ENCODE measurements around the gene KANTR.

Gene KANTR

DNA sequence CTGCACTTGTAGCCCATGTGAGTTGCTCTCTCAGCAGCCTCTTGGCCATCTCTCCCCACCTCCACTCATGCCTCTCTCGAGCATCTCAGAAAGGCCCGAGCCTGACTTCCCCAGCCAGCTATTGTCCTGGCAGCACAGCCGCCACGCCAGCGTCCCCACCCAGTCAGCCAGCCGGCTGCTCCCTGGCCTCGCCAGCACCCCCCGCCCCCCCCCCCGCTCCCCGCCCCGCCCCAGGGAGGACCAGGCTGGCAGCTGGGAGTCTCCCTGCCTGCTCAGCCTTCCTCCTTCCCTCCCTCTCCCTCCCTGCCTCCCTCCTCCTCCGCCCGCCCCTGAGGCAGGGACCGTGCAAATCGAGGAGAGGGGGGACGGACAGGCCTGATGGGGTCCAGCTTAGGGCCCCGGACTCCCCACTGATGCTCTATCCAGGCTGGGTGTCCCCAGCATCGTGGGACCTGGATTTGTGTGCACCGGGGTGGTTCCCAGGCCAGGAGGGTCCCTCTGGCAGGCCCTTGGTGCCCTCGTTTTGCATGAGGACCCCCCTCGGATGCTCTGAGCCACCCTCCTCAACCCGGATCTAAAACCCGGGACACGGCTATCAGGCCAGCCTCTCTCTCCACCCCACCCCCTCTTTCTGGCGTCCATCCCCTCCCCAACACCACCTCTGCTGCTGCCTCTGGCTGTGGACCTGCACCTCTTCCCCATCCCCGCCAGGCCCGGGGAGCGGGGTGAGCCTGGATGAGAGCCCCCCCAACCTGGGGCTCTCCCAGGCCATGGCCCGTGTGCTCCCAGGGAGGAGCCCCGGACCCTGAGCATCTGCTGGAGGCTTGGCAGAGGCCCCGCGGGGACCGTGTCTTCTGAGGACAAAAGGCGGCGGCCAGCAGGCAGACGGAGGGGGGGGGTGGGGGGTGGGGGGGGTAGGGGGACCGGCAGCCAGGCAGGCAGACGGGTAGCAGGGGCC, 45.5 kb upstream of the KANTR start, which contains the start of gene GPR173:
Gene GPR173 (plus strand): TSS at position 621 of the 958 bp plus-strand sequence. CDS start 27,833 bp downstream, outside the sequence.
- no peak within 1 kb of the TSS for H2AK5ac ChIP-seq (ENCODE audit: low read depth, low read length)
- peak within 1 kb of the TSS; percentile 97 for H3K18ac ChIP-seq (ENCODE audit: low read length)
- no peak within 1 kb of the TSS for H4K8ac ChIP-seq (ENCODE audit: low read depth, low read length)
- no peak within 1 kb of the TSS for H3K23ac ChIP-seq (ENCODE audit: low read depth, low read length, poor library complexity)
- peak within 1 kb of the TSS; percentile 64 to 95 for H3K4me3 ChIP-seq (ENCODE audit: low read length in 2 of 2)
- H2AFZ ChIP-seq (ENCODE audit: low read length): peak within 1 kb of the TSS; percentile 87
- peak within 1 kb of the TSS; percentile 59 for H3K27ac ChIP-seq (replicated peaks; ENCODE audit: low read length)
- peak within 1 kb of the TSS; percentile 66 for H2BK5ac ChIP-seq (ENCODE audit: low read length)
- no peak within 1 kb of the TSS for H2BK15ac ChIP-seq (ENCODE audit: low read length)
- no peaks in the 10 kb centered on the region for H3K79me1 ChIP-seq (ENCODE audit: low read depth, low read length)
- H2BK12ac ChIP-seq (ENCODE audit: low read length): no peak within 1 kb of the TSS
- peak within 1 kb of the TSS; percentile 91 for H2BK120ac ChIP-seq (ENCODE audit: low read depth, low read length)
- peak within 1 kb of the TSS; percentile 21 for H3K14ac ChIP-seq (ENCODE audit: low read length)
- H3K9me3 ChIP-seq (replicated peaks in 1 of 2; ENCODE audit: control insufficient read depth in 2 of 2, insufficient read depth in 1 of 2, low read depth in 1 of 2, low read length in 2 of 2): no peaks in the 10 kb centered on the region
- peak; percentile 48 for DNase-seq (ENCODE audit: low spot score)
- peak within 1 kb of the TSS; percentile 83 for H3K9ac ChIP-seq (ENCODE audit: low read depth, low read length, poor library complexity)
- no CpG with 5 or more reads among the region's 38 CpGs for WGBS, 2 donors (ENCODE audit: extremely low coverage in 2 of 2, insufficient read length in 2 of 2, insufficient replicate concordance in 1 of 2)
- H3K4me1 ChIP-seq (ENCODE audit: control insufficient read depth in 2 of 2, insufficient read depth in 1 of 2, low read depth in 1 of 2, low read length in 2 of 2): peaks cover 6 to 8% of the 10 kb centered on the region in 2 donors
- H3K27me3 ChIP-seq (ENCODE audit: control insufficient read depth in 3 of 3, insufficient read depth in 3 of 3, low read depth in 1 of 3, low read length in 3 of 3): peaks cover 0 to 9% (median 0%) of the 10 kb centered on the region in 3 experiments
- H3K36me3 ChIP-seq (replicated peaks in 1 of 2; ENCODE audit: control insufficient read depth in 2 of 2, insufficient read depth in 2 of 2, low read length in 2 of 2): no peaks in the 10 kb centered on the region
- H3K4me2 ChIP-seq (ENCODE audit: insufficient read depth, low read length, poor library complexity, severe bottlenecking): peak within 1 kb of the TSS; percentile 60
- no peak within 1 kb of the TSS for H3K4ac ChIP-seq (ENCODE audit: low read length)
- no peak within 1 kb of the TSS for H4K91ac ChIP-seq (ENCODE audit: low read depth, low read length, poor library complexity)

DNA sequence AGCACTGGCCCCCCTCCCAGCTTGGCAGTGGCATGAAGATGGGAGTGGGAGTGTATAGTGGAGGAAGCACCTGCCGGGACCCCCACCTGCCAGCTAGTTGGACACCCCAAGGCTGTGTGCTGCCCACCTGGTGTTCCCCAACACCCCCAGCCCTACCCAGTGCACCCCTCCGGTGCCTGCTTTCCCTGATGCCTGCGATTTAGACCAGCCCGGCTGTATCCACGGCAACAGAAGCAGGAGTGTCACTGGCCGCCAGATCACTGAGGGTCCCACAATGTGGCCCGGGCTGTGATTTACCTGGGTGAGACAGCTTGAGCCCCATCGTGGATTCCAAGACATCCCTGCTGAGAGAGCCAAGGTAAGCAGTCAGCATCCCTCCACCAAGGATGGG, 44.8 kb upstream of the KANTR start:
- peak overlapping the region; percentile 77 for H3K9ac ChIP-seq (ENCODE audit: low read depth, low read length, poor library complexity)
- no peak overlapping the region for H3K27ac ChIP-seq (replicated peaks; ENCODE audit: low read length)
- peaks cover 0 to 5% (median 0%) of the 10 kb centered on the region in 3 experiments for H3K27me3 ChIP-seq (ENCODE audit: control insufficient read depth in 3 of 3, insufficient read depth in 3 of 3, low read depth in 1 of 3, low read length in 3 of 3)
- H3K14ac ChIP-seq (ENCODE audit: low read length): no peak overlapping the region
- H2AK5ac ChIP-seq (ENCODE audit: low read depth, low read length): no peak overlapping the region
- no peaks in the 10 kb centered on the region for H3K9me3 ChIP-seq (replicated peaks in 1 of 2; ENCODE audit: control insufficient read depth in 2 of 2, insufficient read depth in 1 of 2, low read depth in 1 of 2, low read length in 2 of 2)
- no peak overlapping the region for H4K91ac ChIP-seq (ENCODE audit: low read depth, low read length, poor library complexity)
- no peak overlapping the region for H2BK12ac ChIP-seq (ENCODE audit: low read length)
- WGBS, 2 donors (ENCODE audit: extremely low coverage in 2 of 2, insufficient read length in 2 of 2, insufficient replicate concordance in 1 of 2): no CpG with 5 or more reads among the region's 8 CpGs
- no peak overlapping the region for H2AFZ ChIP-seq (ENCODE audit: low read length)
- H3K36me3 ChIP-seq (replicated peaks in 1 of 2; ENCODE audit: control insufficient read depth in 2 of 2, insufficient read depth in 2 of 2, low read length in 2 of 2): no peaks in the 10 kb centered on the region
- H3K4me2 ChIP-seq (ENCODE audit: insufficient read depth, low read length, poor library complexity, severe bottlenecking): peak overlapping the region; percentile 60
- no peaks in the 10 kb centered on the region for H3K79me1 ChIP-seq (ENCODE audit: low read depth, low read length)
- H4K8ac ChIP-seq (ENCODE audit: low read depth, low read length): no peak overlapping the region
- peak overlapping the region; percentile 48 for H3K18ac ChIP-seq (ENCODE audit: low read length)
- no peak for DNase-seq (ENCODE audit: low spot score)
- H2BK15ac ChIP-seq (ENCODE audit: low read length): no peak overlapping the region
- no peak overlapping the region for H2BK120ac ChIP-seq (ENCODE audit: low read depth, low read length)
- H3K4me3 ChIP-seq (ENCODE audit: low read length in 2 of 2): peak overlapping the region; percentile 64 to 95
- H3K4me1 ChIP-seq (ENCODE audit: control insufficient read depth in 2 of 2, insufficient read depth in 1 of 2, low read depth in 1 of 2, low read length in 2 of 2): peaks cover 6 to 8% of the 10 kb centered on the region in 2 donors
- H2BK5ac ChIP-seq (ENCODE audit: low read length): peak overlapping the region; percentile 66
- H3K23ac ChIP-seq (ENCODE audit: low read depth, low read length, poor library complexity): no peak overlapping the region
- no peak overlapping the region for H3K4ac ChIP-seq (ENCODE audit: low read length)

DNA sequence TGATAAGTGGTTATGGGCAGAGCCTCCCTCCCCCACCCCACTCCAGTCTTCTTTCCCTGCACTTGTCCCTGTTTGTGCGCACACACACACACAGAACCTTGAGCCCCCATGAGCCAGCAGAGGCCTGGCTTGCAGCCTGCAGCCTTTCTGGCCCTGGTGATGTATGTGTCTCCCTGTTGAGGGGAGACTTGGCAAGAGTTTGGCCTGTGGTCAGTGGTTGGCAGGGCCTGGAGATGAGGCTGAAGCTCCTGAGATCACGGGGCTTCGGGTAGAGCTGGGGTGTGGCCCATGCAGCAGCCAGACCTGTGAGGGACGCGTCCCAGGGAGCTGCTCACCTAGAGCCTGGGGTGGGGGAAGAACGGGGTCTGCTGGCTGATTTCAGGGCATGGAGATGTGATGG, 43.1 kb upstream of the KANTR start:
- no peak overlapping the region for H3K4me2 ChIP-seq (ENCODE audit: insufficient read depth, low read length, poor library complexity, severe bottlenecking)
- H3K4me1 ChIP-seq (ENCODE audit: control insufficient read depth in 2 of 2, insufficient read depth in 1 of 2, low read depth in 1 of 2, low read length in 2 of 2): peaks cover 6 to 8% of the 10 kb centered on the region in 2 donors
- no peak overlapping the region for H3K4ac ChIP-seq (ENCODE audit: low read length)
- H3K9ac ChIP-seq (ENCODE audit: low read depth, low read length, poor library complexity): no peak overlapping the region
- no peak overlapping the region for H3K27ac ChIP-seq (replicated peaks; ENCODE audit: low read length)
- WGBS, 2 donors (ENCODE audit: extremely low coverage in 2 of 2, insufficient read length in 2 of 2, insufficient replicate concordance in 1 of 2): no CpG with 5 or more reads among the region's 6 CpGs
- H3K79me1 ChIP-seq (ENCODE audit: low read depth, low read length): no peaks in the 10 kb centered on the region
- no peaks in the 10 kb centered on the region for H3K36me3 ChIP-seq (replicated peaks in 1 of 2; ENCODE audit: control insufficient read depth in 2 of 2, insufficient read depth in 2 of 2, low read length in 2 of 2)
- H2BK5ac ChIP-seq (ENCODE audit: low read length): no peak overlapping the region
- H2AFZ ChIP-seq (ENCODE audit: low read length): no peak overlapping the region
- no peak for DNase-seq (ENCODE audit: low spot score)
- no peak overlapping the region for H2BK15ac ChIP-seq (ENCODE audit: low read length)
- H4K91ac ChIP-seq (ENCODE audit: low read depth, low read length, poor library complexity): no peak overlapping the region
- H2AK5ac ChIP-seq (ENCODE audit: low read depth, low read length): no peak overlapping the region
- no peaks in the 10 kb centered on the region for H3K9me3 ChIP-seq (replicated peaks in 1 of 2; ENCODE audit: control insufficient read depth in 2 of 2, insufficient read depth in 1 of 2, low read depth in 1 of 2, low read length in 2 of 2)
- H3K18ac ChIP-seq (ENCODE audit: low read length): no peak overlapping the region
- no peak overlapping the region for H4K8ac ChIP-seq (ENCODE audit: low read depth, low read length)
- H3K27me3 ChIP-seq (ENCODE audit: control insufficient read depth in 3 of 3, insufficient read depth in 3 of 3, low read depth in 1 of 3, low read length in 3 of 3): no peaks in the 10 kb centered on the region
- H3K23ac ChIP-seq (ENCODE audit: low read depth, low read length, poor library complexity): no peak overlapping the region
- no peak overlapping the region for H2BK12ac ChIP-seq (ENCODE audit: low read length)
- H3K14ac ChIP-seq (ENCODE audit: low read length): no peak overlapping the region
- H2BK120ac ChIP-seq (ENCODE audit: low read depth, low read length): no peak overlapping the region
- H3K4me3 ChIP-seq (ENCODE audit: low read length in 2 of 2): peak overlapping the region in 1 of 2 donors; percentile 13

DNA sequence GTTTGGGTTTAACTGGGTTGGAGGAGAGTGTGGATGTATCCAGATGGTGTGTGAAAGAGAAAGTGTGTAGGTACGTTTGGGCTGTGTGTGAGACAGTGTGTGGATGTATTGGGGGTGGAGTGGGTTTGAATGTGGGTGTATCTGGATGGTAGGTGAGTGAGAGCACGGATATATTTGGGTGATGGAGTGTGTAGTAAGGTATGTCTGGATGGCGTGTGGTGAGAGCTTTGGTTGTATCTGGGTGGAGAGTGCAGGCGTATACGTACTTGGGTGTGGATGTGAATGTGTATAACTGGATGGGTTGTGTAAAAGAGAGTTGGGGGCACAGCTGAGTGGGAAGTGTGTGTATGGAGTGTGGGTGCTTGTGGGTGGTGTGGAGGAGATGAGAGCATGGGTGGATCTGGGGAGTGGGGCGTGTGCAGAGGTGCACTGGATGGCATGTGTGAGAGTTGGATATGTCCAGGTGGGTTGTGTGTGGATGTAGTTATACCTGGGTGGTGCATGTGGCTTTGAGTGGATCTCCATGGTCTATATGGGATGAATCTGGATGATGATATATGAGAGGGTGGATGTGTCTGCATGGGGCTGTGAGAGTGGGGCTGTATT, 38.6 kb upstream of the KANTR start:
- no peak overlapping the region for H3K9ac ChIP-seq (ENCODE audit: low read depth, low read length, poor library complexity)
- no peak overlapping the region for H3K27ac ChIP-seq (replicated peaks; ENCODE audit: low read length)
- no peak for DNase-seq (ENCODE audit: low spot score)
- H3K18ac ChIP-seq (ENCODE audit: low read length): no peak overlapping the region
- no peak overlapping the region for H3K14ac ChIP-seq (ENCODE audit: low read length)
- H3K4me2 ChIP-seq (ENCODE audit: insufficient read depth, low read length, poor library complexity, severe bottlenecking): no peak overlapping the region
- H2AFZ ChIP-seq (ENCODE audit: low read length): no peak overlapping the region
- peaks cover 4% of the 10 kb centered on the region in 2 donors for H3K4me1 ChIP-seq (ENCODE audit: control insufficient read depth in 2 of 2, insufficient read depth in 1 of 2, low read depth in 1 of 2, low read length in 2 of 2)
- no peak overlapping the region for H2BK5ac ChIP-seq (ENCODE audit: low read length)
- H4K91ac ChIP-seq (ENCODE audit: low read depth, low read length, poor library complexity): no peak overlapping the region
- no peaks in the 10 kb centered on the region for H3K27me3 ChIP-seq (ENCODE audit: control insufficient read depth in 3 of 3, insufficient read depth in 3 of 3, low read depth in 1 of 3, low read length in 3 of 3)
- no peak overlapping the region for H3K4me3 ChIP-seq (ENCODE audit: low read length in 2 of 2)
- no peak overlapping the region for H3K23ac ChIP-seq (ENCODE audit: low read depth, low read length, poor library complexity)
- no peaks in the 10 kb centered on the region for H3K36me3 ChIP-seq (replicated peaks in 1 of 2; ENCODE audit: control insufficient read depth in 2 of 2, insufficient read depth in 2 of 2, low read length in 2 of 2)
- no peak overlapping the region for H3K4ac ChIP-seq (ENCODE audit: low read length)
- no peak overlapping the region for H2AK5ac ChIP-seq (ENCODE audit: low read depth, low read length)
- no peak overlapping the region for H2BK12ac ChIP-seq (ENCODE audit: low read length)
- H4K8ac ChIP-seq (ENCODE audit: low read depth, low read length): no peak overlapping the region
- no peak overlapping the region for H2BK15ac ChIP-seq (ENCODE audit: low read length)
- H3K79me1 ChIP-seq (ENCODE audit: low read depth, low read length): no peaks in the 10 kb centered on the region
- 100% methylated on average over 3 of the region's 6 CpGs; no CpG with 5 or more reads in 1 of the 2 donors for WGBS, 2 donors (ENCODE audit: extremely low coverage in 2 of 2, insufficient read length in 2 of 2, insufficient replicate concordance in 1 of 2)
- no peak overlapping the region for H2BK120ac ChIP-seq (ENCODE audit: low read depth, low read length)
- no peaks in the 10 kb centered on the region for H3K9me3 ChIP-seq (replicated peaks in 1 of 2; ENCODE audit: control insufficient read depth in 2 of 2, insufficient read depth in 1 of 2, low read depth in 1 of 2, low read length in 2 of 2)
